Neural progenitor cell (in vitro differentiated cells): ENCODE data around the gene MEGF10. TPM values are rescaled to one million over a fixed set of nuclear protein-coding genes. Genes with fewer than 3 reads are reported as not detected.

Source experiments
- DNase-seq: peaks from one replicate; pipeline ENCODE4 v3.0.0-alpha.2; 2016; ENCODE audit warnings: low spot score
- H2AFZ ChIP-seq: fragments of 200-600 bp; sonication (generic); replicated peaks from 2 replicates; pipeline ENCODE4 v1.6.1; 2016; ENCODE audit warnings: antibody characterized with exemption
- H3F3A ChIP-seq: fragments of 200-600 bp; sonication (generic); 2 replicates; pipeline ENCODE4 v1.6.1; 2016; ENCODE audit warnings: antibody characterized with exemption, low read depth
- H3K27ac ChIP-seq: fragments of 200-600 bp; sonication (generic); 2 replicates; pipeline ENCODE4 v1.5.1; 2016; ENCODE audit warnings: mild to moderate bottlenecking
- H3K27me3 ChIP-seq: fragments of 200-600 bp; sonication (generic); 2 replicates; pipeline ENCODE4 v1.6.1; 2016; ENCODE audit warnings: mild to moderate bottlenecking, moderate library complexity
- H3K36me3 ChIP-seq: fragments of 200-600 bp; sonication (generic); 2 replicates; pipeline ENCODE4 v1.5.1; 2016
- H3K4me1 ChIP-seq: fragments of 200-600 bp; sonication (generic); 2 replicates; pipeline ENCODE4 v1.6.1; 2016; ENCODE audit warnings: mixed run types
- H3K4me2 ChIP-seq: fragments of 200-600 bp; sonication (generic); 2 replicates; pipeline ENCODE4 v1.6.1; 2016
- H3K4me3 ChIP-seq: fragments of 200-600 bp; sonication (generic); 2 replicates; pipeline ENCODE4 v1.5.1; 2016
- H3K79me2 ChIP-seq: fragments of 200-600 bp; sonication (generic); 2 replicates; pipeline ENCODE4 v1.6.1; 2016; ENCODE audit warnings: low read depth
- H3K9ac ChIP-seq: fragments of 200-600 bp; sonication (generic); 2 replicates; pipeline ENCODE4 v1.6.1; 2016
- H3K9me3 ChIP-seq: fragments of 200-600 bp; sonication (generic); 2 replicates; pipeline ENCODE4 v1.5.1; 2016; ENCODE audit warnings: low read depth
- H4K20me1 ChIP-seq: fragments of 200-600 bp; sonication (generic); 2 replicates; pipeline ENCODE4 v1.6.1; 2016; ENCODE audit warnings: low read depth
- H3K27ac Mint-ChIP-seq: 3 replicates; pipeline ENCODE4 v1.8.0; 2021; ENCODE audit warnings: mixed read lengths
- H3K27me3 Mint-ChIP-seq: 2 replicates; pipeline ENCODE4 v1.8.0; 2022; ENCODE audit warnings: low read depth, mild to moderate bottlenecking, inconsistent platforms, moderate library complexity, mixed read lengths; ENCODE audit not compliant: insufficient read depth
- H3K36me3 Mint-ChIP-seq: 3 replicates; pipeline ENCODE4 v1.8.0; 2021; ENCODE audit warnings: mixed read lengths
- H3K4me1 Mint-ChIP-seq: 3 replicates; pipeline ENCODE4 v1.8.0; 2021; ENCODE audit warnings: mixed read lengths
- H3K4me3 Mint-ChIP-seq: 3 replicates; pipeline ENCODE4 v1.8.0; 2021; ENCODE audit warnings: mild to moderate bottlenecking, moderate library complexity, mixed read lengths
- H3K9me3 Mint-ChIP-seq: 3 replicates; pipeline ENCODE4 v1.8.0; 2020; ENCODE audit warnings: mixed read lengths
- CTCF ChIP-seq: fragments of 200-600 bp; sonication (generic); IDR thresholded peaks from 2 replicates; pipeline ENCODE4 v1.5.1; 2017; ENCODE audit warnings: antibody characterized with exemption, mild to moderate bottlenecking
- EZH2 ChIP-seq: fragments of 200-600 bp; sonication (generic); IDR thresholded peaks from 2 replicates; pipeline ENCODE4 v1.6.1; 2017; ENCODE audit warnings: antibody characterized with exemption, mild to moderate bottlenecking, moderate library complexity
- EZH2phosphoT487 ChIP-seq: fragments of 200-600 bp; sonication (generic); IDR thresholded peaks from 2 replicates; pipeline ENCODE4 v1.6.1; 2017; ENCODE audit warnings: antibody characterized with exemption
- total RNA-seq: library from RNA; depleted of rRNA; stranded (reverse); fragments of >200 nt; gene quantifications from 2 replicates; pipeline ENCODE4 v1.2.3, GENCODE V29; 2015; ENCODE audit warnings: low replicate concordance

The MEGF10 gene
- total RNA-seq, 1 donor from 2014 or later = 1.3 TPM

- H3K4me1 ChIP-seq = no peaks in the 10 kb centered on the region
- H3K27me3 Mint-ChIP-seq = peaks cover 2% of the 10 kb centered on the region
- H3K4me3 ChIP-seq = no peak overlapping the region
- H3K9me3 ChIP-seq = peaks cover 5% of the 10 kb centered on the region
- no peaks in the 10 kb centered on the region for H3K36me3 Mint-ChIP-seq
- no peak overlapping the region for H3K4me3 Mint-ChIP-seq
- peaks cover 7% of the 10 kb centered on the region for H3K9me3 Mint-ChIP-seq
- no peak overlapping the region for H3K9ac ChIP-seq
- H3K4me2 ChIP-seq = no peak overlapping the region
- no peaks in the 10 kb centered on the region for H3K79me2 ChIP-seq
- no peak for TF ChIP-seq EZH2
- no peak for TF ChIP-seq EZH2phosphoT487
- no peak for TF ChIP-seq CTCF
- DNase-seq = no peak
- no peaks in the 10 kb centered on the region for H3K36me3 ChIP-seq
- no peaks in the 10 kb centered on the region for H4K20me1 ChIP-seq
- H2AFZ ChIP-seq = no peak overlapping the region
- peaks cover 22% of the 10 kb centered on the region for H3K4me1 Mint-ChIP-seq
- peaks cover 9% of the 10 kb centered on the region for H3F3A ChIP-seq
- H3K27ac ChIP-seq = no peak overlapping the region
- H3K27ac Mint-ChIP-seq = no peak overlapping the region
- H3K27me3 ChIP-seq = peaks cover 29% of the 10 kb centered on the region
Measured at GRCh38 chr5:127288676-127289075, 1.9 kb upstream of the MEGF10 start.

- Histone ChIP-seq H3K27me3 (peaks cover 29% of the 10 kb centered on the region), H2AFZ (peak overlapping the region; percentile 93), H3K79me2 (no peaks in the 10 kb centered on the region), H3K4me2 (peak overlapping the region; percentile 92), H3F3A (peaks cover 9% of the 10 kb centered on the region), H3K36me3 (no peaks in the 10 kb centered on the region), H3K4me1 (no peaks in the 10 kb centered on the region), H4K20me1 (no peaks in the 10 kb centered on the region), H3K4me3 (peak overlapping the region; percentile 60), H3K9ac (no peak overlapping the region), H3K9me3 (peaks cover 5% of the 10 kb centered on the region), H3K27ac (no peak overlapping the region)
- peak overlapping the region; percentile 81 for H3K27ac Mint-ChIP-seq
- DNase-seq = peak; percentile 38
- peaks cover 2% of the 10 kb centered on the region for H3K27me3 Mint-ChIP-seq
- peak overlapping the region; percentile 97 for H3K4me3 Mint-ChIP-seq
- peaks cover 26% of the 10 kb centered on the region for H3K4me1 Mint-ChIP-seq
- H3K9me3 Mint-ChIP-seq = peaks cover 7% of the 10 kb centered on the region
- TF ChIP-seq EZH2phosphoT487 = peak; percentile 49
- TF ChIP-seq CTCF = no peak
- TF ChIP-seq EZH2 = no peak
- no peaks in the 10 kb centered on the region for H3K36me3 Mint-ChIP-seq
Measured at GRCh38 chr5:127290946-127291693, 524 bp downstream of the MEGF10 start.

DNA sequence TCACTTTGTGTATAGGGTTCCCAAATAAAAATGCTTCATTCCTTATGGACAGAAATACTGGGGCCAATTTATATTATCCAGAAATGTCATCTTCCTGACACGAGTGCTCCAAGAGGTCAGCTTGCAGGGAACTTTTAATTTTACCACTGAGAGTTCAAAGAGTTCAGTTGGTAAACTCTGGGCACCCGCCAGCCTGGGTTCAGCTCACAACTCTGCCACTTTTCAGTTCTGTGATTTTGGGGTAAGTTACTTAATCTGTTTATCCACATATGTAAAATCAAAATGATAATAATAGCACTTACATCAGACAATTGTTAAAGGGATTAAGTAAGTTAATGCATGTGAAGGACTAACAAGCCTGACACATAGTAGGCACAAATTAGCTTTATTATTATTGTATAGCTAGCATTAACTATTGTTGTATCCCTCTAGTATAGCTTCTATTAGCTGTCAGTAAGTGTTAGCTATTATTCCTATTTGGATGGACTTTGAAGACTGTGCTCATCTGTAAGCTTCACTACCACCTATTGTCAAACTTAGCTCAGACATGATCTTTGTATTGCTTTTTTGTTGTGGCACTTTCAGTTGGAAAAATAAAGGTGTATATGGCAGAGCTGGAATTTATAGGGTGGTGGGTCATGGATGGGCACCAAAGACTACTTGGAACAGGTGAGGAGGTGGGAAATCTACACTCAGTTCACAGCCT lies 1.6 kb downstream of the MEGF10 start:
- no peak overlapping the region for H3K4me2 ChIP-seq
- H3K4me3 ChIP-seq = no peak overlapping the region

More for the DNA sequence above, 1.6 kb downstream of the MEGF10 start:
- Histone ChIP-seq H3F3A (peaks cover 9% of the 10 kb centered on the region), H3K27ac (no peak overlapping the region), H3K4me1 (no peaks in the 10 kb centered on the region), H3K9ac (no peak overlapping the region), H2AFZ (no peak overlapping the region), H3K9me3 (peaks cover 5% of the 10 kb centered on the region), H3K27me3 (peaks cover 29% of the 10 kb centered on the region), H3K36me3 (no peaks in the 10 kb centered on the region), H3K79me2 (no peaks in the 10 kb centered on the region), H4K20me1 (no peaks in the 10 kb centered on the region)
- Mint-ChIP-seq H3K4me1 (peaks cover 26% of the 10 kb centered on the region), H3K36me3 (no peaks in the 10 kb centered on the region), H3K9me3 (peaks cover 7% of the 10 kb centered on the region), H3K4me3 (peak overlapping the region; percentile 97), H3K27me3 (peaks cover 2% of the 10 kb centered on the region), H3K27ac (no peak overlapping the region)
- no peak for DNase-seq
- TF ChIP-seq EZH2phosphoT487 (no peak), EZH2 (no peak), CTCF (no peak)
